GM12801 (cell line): Measurements from ENCODE around the gene SPTAN1.

Source experiments
- CTCF ChIP-seq: IDR thresholded peaks from one replicate; pipeline ENCODE4 v1.5.1; 2011; ENCODE audit warnings: control low read depth; ENCODE audit not compliant: insufficient read length; ENCODE audit errors: extremely low read depth

SPTAN1 gene

DNA sequence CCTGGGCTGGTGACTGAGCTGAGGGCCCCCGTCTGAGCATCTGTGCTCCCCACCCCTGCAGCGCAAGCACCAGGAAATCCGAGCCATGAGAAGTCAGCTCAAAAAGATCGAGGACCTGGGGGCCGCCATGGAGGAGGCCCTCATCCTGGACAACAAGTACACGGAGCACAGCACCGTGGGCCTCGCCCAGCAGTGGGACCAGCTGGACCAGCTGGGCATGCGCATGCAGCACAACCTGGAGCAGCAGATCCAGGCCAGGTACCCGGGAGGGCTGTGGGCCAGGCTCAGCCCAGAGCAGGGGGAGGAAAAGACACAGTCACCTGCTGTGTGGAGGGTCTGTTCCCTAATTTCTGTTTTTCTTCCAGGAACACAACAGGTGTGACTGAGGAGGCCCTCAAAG, 79.7 kb downstream of the SPTAN1 start:
- TF ChIP-seq CTCF, result no peak

- no peak for TF ChIP-seq CTCF
Observed at GRCh38 chr9:128632486-128632885, 80.1 kb downstream of the SPTAN1 start.

GRCh38 chr9:128633057-128633456, 80.7 kb downstream of the SPTAN1 start:
- TF ChIP-seq CTCF, result no peak

DNA sequence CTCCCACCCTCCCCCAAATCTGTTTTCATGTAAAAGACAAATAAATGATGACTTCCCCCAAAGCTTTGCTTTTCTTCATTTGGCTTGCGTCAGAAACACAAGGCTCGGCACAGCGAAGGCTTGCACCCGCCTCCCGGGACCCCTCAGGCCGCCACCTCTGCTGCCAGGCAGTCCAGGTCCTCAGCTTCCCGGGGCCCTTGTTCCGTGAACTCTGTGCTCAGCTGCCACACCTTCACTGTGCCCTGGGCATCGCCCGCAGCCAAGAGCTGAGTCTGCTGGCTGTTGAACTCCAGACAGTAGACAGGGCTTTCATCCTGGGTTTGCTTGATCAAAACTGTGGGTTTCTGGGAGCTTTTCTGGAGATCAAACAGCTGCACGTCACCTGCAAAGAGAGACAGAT, 81.2 kb downstream of the SPTAN1 start:
- TF ChIP-seq CTCF, result no peak

DNA sequence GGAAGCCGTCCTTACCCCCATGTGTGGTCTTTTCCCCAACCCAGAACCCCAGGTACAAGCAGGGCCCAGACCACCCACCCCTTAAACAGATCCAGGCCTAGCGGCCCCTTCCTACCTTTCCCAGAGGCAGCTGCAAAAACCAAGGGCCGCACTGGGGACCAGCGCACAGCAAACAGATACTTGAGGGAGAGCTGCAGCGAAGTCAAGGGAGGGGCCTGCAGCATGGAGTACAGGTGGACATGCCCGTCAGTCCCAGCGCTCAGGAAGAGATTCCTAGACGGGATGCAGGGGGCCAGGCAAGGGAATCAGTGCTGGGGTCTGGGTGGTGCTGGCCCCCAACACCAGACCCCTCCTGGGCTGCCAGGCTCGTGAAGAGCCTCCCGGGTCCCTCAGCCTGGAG, 81.7 kb downstream of the SPTAN1 start:
- TF ChIP-seq CTCF, result no peak

- TF ChIP-seq CTCF, result no peak
Observed at GRCh38 chr9:128634651-128635262, 82.4 kb downstream of the SPTAN1 start.

- TF ChIP-seq CTCF, result no peak
Observed at GRCh38 chr9:128635266-128636023, 83.1 kb downstream of the SPTAN1 start.

DNA sequence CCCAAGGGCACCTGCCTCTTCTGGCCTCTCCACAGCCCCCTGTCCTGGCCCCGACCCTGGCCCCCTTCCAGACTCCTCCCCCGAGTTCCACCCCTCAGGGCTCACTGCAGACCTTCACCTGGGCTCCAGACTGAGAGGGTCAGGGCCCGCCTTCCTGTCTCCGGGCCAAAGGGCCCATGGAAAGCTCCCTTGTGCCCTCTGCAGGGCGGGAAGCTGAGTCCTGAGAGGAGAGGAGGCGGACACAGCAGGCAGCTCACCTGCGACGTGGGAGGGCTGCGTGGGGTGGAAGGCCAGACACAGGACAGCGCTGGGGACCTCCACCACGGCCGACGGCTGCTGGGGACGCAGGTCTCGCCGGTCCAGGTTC, 83.6 kb downstream of the SPTAN1 start:
- TF ChIP-seq CTCF, result no peak
